Keratinocyte (primary cell): ENCODE results near the gene DDX46.

ENCODE experiments used
- CTCF ChIP-seq, 3 experiments: IDR thresholded peaks in 1 of 3; conservative IDR thresholded peaks in 1 of 3; optimal IDR thresholded peaks in 1 of 3; 2 replicates in 2 of 3; 3 replicates in 1 of 3; pipeline versions ENCODE3 to v1.5.1; 2011; ENCODE audit warnings: low read length in 3 of 3, mild to moderate bottlenecking in 3 of 3, moderate library complexity in 2 of 3, control low read depth in 1 of 3, inconsistent platforms in 1 of 3; ENCODE audit not compliant: insufficient read depth in 2 of 3; ENCODE audit errors: extremely low read depth in 1 of 3
- EZH2 ChIP-seq: IDR thresholded peaks from one replicate; pipeline ENCODE4 v1.6.1; 2012; ENCODE audit warnings: inconsistent platforms, mild to moderate bottlenecking, low read length, moderate library complexity

DNA sequence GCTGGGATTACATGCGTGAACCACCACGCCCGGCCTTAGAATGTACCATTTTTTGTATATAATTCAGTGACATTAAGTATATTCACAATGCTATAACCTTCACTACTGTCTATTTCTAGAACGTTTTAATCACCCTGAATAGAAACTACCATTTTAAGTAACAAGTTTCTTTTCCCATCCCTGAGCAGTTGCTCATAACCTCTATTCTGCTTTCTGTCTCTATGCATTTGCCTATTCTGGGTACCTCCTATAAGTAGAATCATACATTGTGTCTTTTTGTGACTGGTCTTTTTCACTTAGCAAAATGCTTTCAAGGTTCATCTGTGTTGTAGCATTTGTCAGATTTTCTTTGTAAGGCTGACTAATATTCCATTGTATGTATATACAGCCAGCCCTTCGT is 39.9 kb downstream of the DDX46 start:
- TF ChIP-seq CTCF (optimal IDR thresholded peaks at IDR 0.05 in 1 of 3, IDR thresholded peaks at IDR 0.05 in 1 of 3, conservative IDR thresholded peaks at IDR 0.05 in 1 of 3; ENCODE audit: extremely low read depth in 1 of 3, insufficient read depth in 2 of 3, low read length in 3 of 3): no peak
- no peak for TF ChIP-seq EZH2
